ENCODE measurements around the gene HPS1. TPM values are rescaled to one million over a fixed set of nuclear protein-coding genes. Genes with fewer than 3 reads are reported as not detected.

HPS1 gene
- polyA plus RNA-seq, 4 donors = 31.3 to 36.4 (median 34.8) TPM

- DNase-seq (ENCODE audit: low read depth in 4 of 4, low spot score in 3 of 4) = no peak
These were observed 73.3 kb downstream of the HPS1 start for GRCh38 chr10:98373260-98374040.

- DNase-seq (ENCODE audit: low read depth in 4 of 4, low spot score in 3 of 4) = no peak
These were observed 75.6 kb downstream of the HPS1 start for GRCh38 chr10:98370831-98371820.

GRCh38 chr10:98369801-98370200 is 76.9 kb downstream of the HPS1 start:
- DNase-seq (ENCODE audit: low read depth in 4 of 4, low spot score in 3 of 4) = no peak

GRCh38 chr10:98368644-98369043 is 78.1 kb downstream of the HPS1 start:
- no peak for DNase-seq (ENCODE audit: low read depth in 4 of 4, low spot score in 3 of 4)

GRCh38 chr10:98367604-98368451 is 78.9 kb downstream of the HPS1 start:
- no peak for DNase-seq (ENCODE audit: low read depth in 4 of 4, low spot score in 3 of 4)

Other genes with a start within 250 kb of the HPS1 start
- 1 to 10 TPM; 3.8 to 4.5 (median 4.2) TPM for gene LOXL4, start 178.7 kb downstream of the HPS1 start, polyA plus RNA-seq (ENCODE audit: insufficient read length in 4 of 4)
- 10 to 100 TPM; 13.3 to 31.1 (median 15.5) TPM for gene PYROXD2, start 31.8 kb downstream of the HPS1 start, polyA plus RNA-seq (ENCODE audit: insufficient read length in 4 of 4)